Measurements from ENCODE around the gene PTBP1.

- no peak for TF ChIP-seq YY1 (IDR thresholded peaks at IDR 0.05)
- no peak for TF ChIP-seq CTCF (IDR thresholded peaks at IDR 0.05; ENCODE audit: low read depth, low read length, missing input control)
- TF ChIP-seq REST (IDR thresholded peaks at IDR 0.05) = no peak
- TF ChIP-seq JUND (IDR thresholded peaks at IDR 0.05) = no peak
Observed at GRCh38 chr19:801030-801860, 4.0 kb downstream of the PTBP1 start.

Data from liver (tissue), 3 donors.